Activated naive CD4-positive, alpha-beta T cell treated with Interleukin-2 at 50 U/mL for 16 hours (primary cell): ENCODE data around the gene WNK2.
"Not testable (repeated sequence)": the region's sequence is repeated elsewhere in the genome, so short reads cannot be mapped to it uniquely, and the experiment has no call there.

Experiments
- DNase-seq: peaks from one replicate; pipeline ENCODE4 v3.0.0-alpha.2; 2020

Gene WNK2

GRCh38 chr9:93244101-93244500 is 60.2 kb downstream of the WNK2 start:
- no peak for DNase-seq

- DNase-seq = no peak
These were observed 60.8 kb downstream of the WNK2 start for GRCh38 chr9:93244510-93245436.

- no peak for DNase-seq
These were observed 61.6 kb downstream of the WNK2 start for GRCh38 chr9:93245437-93245970.

GRCh38 chr9:93246111-93246510 is 62.2 kb downstream of the WNK2 start:
- DNase-seq = no peak

GRCh38 chr9:93246526-93246925 is 62.6 kb downstream of the WNK2 start:
- no peak for DNase-seq

GRCh38 chr9:93247099-93247865 is 63.3 kb downstream of the WNK2 start:
- DNase-seq = no peak

GRCh38 chr9:93247892-93248291 is 64.0 kb downstream of the WNK2 start:
- no peak for DNase-seq

GRCh38 chr9:93248386-93249040 is 64.6 kb downstream of the WNK2 start:
- DNase-seq = no peak

- DNase-seq = no peak
These were observed 66.2 kb downstream of the WNK2 start for GRCh38 chr9:93250185-93250584.

GRCh38 chr9:93251309-93251708 is 67.4 kb downstream of the WNK2 start:
- DNase-seq = not testable (repeated sequence)

- DNase-seq = no peak
These were observed 68.3 kb downstream of the WNK2 start for GRCh38 chr9:93252116-93252780.

GRCh38 chr9:93252781-93253530 is 69.0 kb downstream of the WNK2 start:
- DNase-seq = no peak

- DNase-seq = no peak
These were observed 69.7 kb downstream of the WNK2 start for GRCh38 chr9:93253633-93254032.

GRCh38 chr9:93254061-93254481 is 70.1 kb downstream of the WNK2 start:
- DNase-seq = no peak

- no peak for DNase-seq
These were observed 71.0 kb downstream of the WNK2 start for GRCh38 chr9:93254806-93255493.

GRCh38 chr9:93255494-93255867 is 71.5 kb downstream of the WNK2 start:
- DNase-seq = no peak

- no peak for DNase-seq
These were observed 72.3 kb downstream of the WNK2 start for GRCh38 chr9:93255994-93256877.

GRCh38 chr9:93256878-93257807 is 73.2 kb downstream of the WNK2 start:
- DNase-seq = no peak

- no peak for DNase-seq
These were observed 73.9 kb downstream of the WNK2 start for GRCh38 chr9:93257808-93258331.
